ENCODE data around the gene DGKB. TPM values are rescaled to one million over a fixed set of nuclear protein-coding genes. Genes with fewer than 3 reads are reported as not detected.

Gene DGKB
- total RNA-seq, 6 experiments from 2014 or later, result 0.23 to 0.76 (median 0.61) TPM

- no peak for TF ChIP-seq CTCF (IDR thresholded peaks at IDR 0.05)
- no peak for DNase-seq
- Mint-ChIP-seq H3K36me3 (ENCODE audit: low read depth) (no peaks in the 10 kb centered on the region), H3K27ac (no peak overlapping the region), H3K27me3 (ENCODE audit: insufficient read depth) (peaks cover 1% of the 10 kb centered on the region; the same call in 1 of the 2 replicates), H3K4me3 (no peak overlapping the region), H3K4me1 (ENCODE audit: low read depth) (no peaks in the 10 kb centered on the region), H3K9me3 (no peaks in the 10 kb centered on the region)
Measured at GRCh38 chr7:14446219-14446618, 456.3 kb downstream of the DGKB start.

GRCh38 chr7:14438366-14438765 is 464.2 kb downstream of the DGKB start:
- DNase-seq, result no peak
- no peaks in the 10 kb centered on the region for H3K4me1 Mint-ChIP-seq (ENCODE audit: low read depth)
- H3K4me3 Mint-ChIP-seq, result no peak overlapping the region
- no peak overlapping the region for H3K27ac Mint-ChIP-seq
- H3K36me3 Mint-ChIP-seq (ENCODE audit: low read depth), result no peaks in the 10 kb centered on the region
- no peaks in the 10 kb centered on the region for H3K27me3 Mint-ChIP-seq (ENCODE audit: insufficient read depth)
- H3K9me3 Mint-ChIP-seq, result no peaks in the 10 kb centered on the region
- no peak for TF ChIP-seq CTCF (IDR thresholded peaks at IDR 0.05)

GRCh38 chr7:14436878-14437277 is 465.7 kb downstream of the DGKB start:
- H3K36me3 Mint-ChIP-seq (ENCODE audit: low read depth), result no peaks in the 10 kb centered on the region
- no peaks in the 10 kb centered on the region for H3K27me3 Mint-ChIP-seq (ENCODE audit: insufficient read depth)
- no peak overlapping the region for H3K27ac Mint-ChIP-seq

GRCh38 chr7:14432924-14433323 is 469.6 kb downstream of the DGKB start:
- H3K27me3 Mint-ChIP-seq (ENCODE audit: insufficient read depth), result no peaks in the 10 kb centered on the region
- no peaks in the 10 kb centered on the region for H3K36me3 Mint-ChIP-seq (ENCODE audit: low read depth)
- no peak for TF ChIP-seq CTCF (IDR thresholded peaks at IDR 0.05)
- H3K4me1 Mint-ChIP-seq (ENCODE audit: low read depth), result no peaks in the 10 kb centered on the region
- H3K4me3 Mint-ChIP-seq, result no peak overlapping the region
- H3K27ac Mint-ChIP-seq, result no peak overlapping the region
- no peak for DNase-seq
- peaks cover 6% of the 10 kb centered on the region; the same call in 1 of the 2 replicates for H3K9me3 Mint-ChIP-seq

More at GRCh38 chr7:14436878-14437277, 465.7 kb downstream of the DGKB start:
- H3K4me1 Mint-ChIP-seq (ENCODE audit: low read depth), result no peaks in the 10 kb centered on the region
- H3K9me3 Mint-ChIP-seq, result no peaks in the 10 kb centered on the region
- DNase-seq, result no peak
- no peak overlapping the region for H3K4me3 Mint-ChIP-seq
- no peak for TF ChIP-seq CTCF (IDR thresholded peaks at IDR 0.05)

GRCh38 chr7:14430926-14431325 is 471.6 kb downstream of the DGKB start:
- Mint-ChIP-seq H3K4me3 (no peak overlapping the region), H3K27me3 (ENCODE audit: insufficient read depth) (no peaks in the 10 kb centered on the region), H3K36me3 (ENCODE audit: low read depth) (no peaks in the 10 kb centered on the region), H3K9me3 (peaks cover 6% of the 10 kb centered on the region; the same call in 1 of the 2 replicates), H3K27ac (no peak overlapping the region), H3K4me1 (ENCODE audit: low read depth) (no peaks in the 10 kb centered on the region)
- no peak for TF ChIP-seq CTCF (IDR thresholded peaks at IDR 0.05)
- DNase-seq, result no peak

GRCh38 chr7:14425559-14425958 is 477.0 kb downstream of the DGKB start:
- H3K4me3 Mint-ChIP-seq, result no peak overlapping the region
- H3K27ac Mint-ChIP-seq, result no peak overlapping the region
- peaks cover 6% of the 10 kb centered on the region; the same call in 1 of the 2 replicates for H3K4me1 Mint-ChIP-seq (ENCODE audit: low read depth)
- DNase-seq, result no peak
- no peaks in the 10 kb centered on the region for H3K36me3 Mint-ChIP-seq (ENCODE audit: low read depth)
- TF ChIP-seq CTCF (IDR thresholded peaks at IDR 0.05), result no peak
- no peaks in the 10 kb centered on the region; the same call in none of the 2 replicates for H3K27me3 Mint-ChIP-seq (ENCODE audit: insufficient read depth)
- peaks cover 6% of the 10 kb centered on the region; the same call in 1 of the 2 replicates for H3K9me3 Mint-ChIP-seq
